Measurements from ENCODE around the gene FAM135A. TPM values are rescaled to one million over a fixed set of nuclear protein-coding genes. Genes with fewer than 3 reads are reported as not detected.

The FAM135A gene
- total RNA-seq, 3 donors from 2014 or later (not counting 1 experiment from before 2014, with no cell fraction given) = 4.8 to 9.3 (median 5.0) TPM

- no peaks in the 10 kb centered on the region for H3K4me1 ChIP-seq (ENCODE audit: control insufficient read depth, insufficient read depth, low read length)
- no peaks in the 10 kb centered on the region for H3K36me3 ChIP-seq (ENCODE audit: control insufficient read depth, insufficient read depth, low read length)
- peaks cover 2% of the 10 kb centered on the region for H3K27me3 ChIP-seq (ENCODE audit: control insufficient read depth, insufficient read depth, low read length)
- H3K9me3 ChIP-seq (ENCODE audit: control insufficient read depth, insufficient read depth, low read length) = no peaks in the 10 kb centered on the region
- DNase-seq = no peak
- H3K9me3 Mint-ChIP-seq = no peaks in the 10 kb centered on the region
- no peak overlapping the region for H3K27ac Mint-ChIP-seq
- ATAC-seq = no peak
- H3K27ac ChIP-seq (ENCODE audit: low read length) = no peak overlapping the region
- H3K4me1 Mint-ChIP-seq = no peaks in the 10 kb centered on the region
- H3K27me3 Mint-ChIP-seq (ENCODE audit: low read depth in 2 of 2) = peaks cover 17 to 18% of the 10 kb centered on the region in 2 donors
- no peak overlapping the region for H3K4me3 ChIP-seq (ENCODE audit: low read length)
- no peak overlapping the region for H3K4me3 Mint-ChIP-seq
- H3K36me3 Mint-ChIP-seq = no peaks in the 10 kb centered on the region
- no peak for TF ChIP-seq CTCF (IDR thresholded peaks at IDR 0.05)
- intact Hi-C loops (cut with micrococcal nuclease) = no loop called here
Observed at GRCh38 chr6:70389261-70389660, 24.0 kb upstream of the FAM135A start.

GRCh38 chr6:70390067-70390466, 23.2 kb upstream of the FAM135A start:
- WGBS (ENCODE audit: insufficient coverage) = 50% methylated on average over 1 of the region's 1 CpG
- peaks cover 2% of the 10 kb centered on the region for H3K27me3 ChIP-seq (ENCODE audit: control insufficient read depth, insufficient read depth, low read length)
- no peak for DNase-seq
- no peak for ATAC-seq
- H3K27ac ChIP-seq (ENCODE audit: low read length) = no peak overlapping the region
- Mint-ChIP-seq H3K27me3 (ENCODE audit: low read depth in 2 of 2) (peaks cover 14 to 20% of the 10 kb centered on the region in 2 donors), H3K4me1 (no peaks in the 10 kb centered on the region), H3K9me3 (no peaks in the 10 kb centered on the region), H3K27ac (no peak overlapping the region), H3K4me3 (no peak overlapping the region), H3K36me3 (no peaks in the 10 kb centered on the region)
- intact Hi-C loops (cut with micrococcal nuclease) = no loop called here
- H3K4me1 ChIP-seq (ENCODE audit: control insufficient read depth, insufficient read depth, low read length) = no peaks in the 10 kb centered on the region
- H3K9me3 ChIP-seq (ENCODE audit: control insufficient read depth, insufficient read depth, low read length) = no peaks in the 10 kb centered on the region
- H3K4me3 ChIP-seq (ENCODE audit: low read length) = no peak overlapping the region
- no peak for TF ChIP-seq CTCF (IDR thresholded peaks at IDR 0.05)
- no peaks in the 10 kb centered on the region for H3K36me3 ChIP-seq (ENCODE audit: control insufficient read depth, insufficient read depth, low read length)

GRCh38 chr6:70391492-70391891, 21.8 kb upstream of the FAM135A start:
- Histone ChIP-seq H3K4me3 (ENCODE audit: low read length) (no peak overlapping the region), H3K9me3 (ENCODE audit: control insufficient read depth, insufficient read depth, low read length) (no peaks in the 10 kb centered on the region), H3K4me1 (ENCODE audit: control insufficient read depth, insufficient read depth, low read length) (no peaks in the 10 kb centered on the region), H3K27me3 (ENCODE audit: control insufficient read depth, insufficient read depth, low read length) (no peaks in the 10 kb centered on the region), H3K36me3 (ENCODE audit: control insufficient read depth, insufficient read depth, low read length) (no peaks in the 10 kb centered on the region), H3K27ac (ENCODE audit: low read length) (no peak overlapping the region)
- ATAC-seq = no peak
- intact Hi-C loops (cut with micrococcal nuclease) = no loop called here
- Mint-ChIP-seq H3K4me3 (no peak overlapping the region), H3K9me3 (no peaks in the 10 kb centered on the region), H3K4me1 (no peaks in the 10 kb centered on the region), H3K36me3 (no peaks in the 10 kb centered on the region), H3K27ac (no peak overlapping the region), H3K27me3 (ENCODE audit: low read depth in 2 of 2) (peaks cover 14 to 20% of the 10 kb centered on the region in 2 donors)
- DNase-seq = no peak
- 97% methylated on average over 3 of the region's 3 CpGs for WGBS (ENCODE audit: insufficient coverage)
- no peak for TF ChIP-seq CTCF (IDR thresholded peaks at IDR 0.05)

- DNase-seq = no peak
- intact Hi-C loops (cut with micrococcal nuclease) = no loop called here
- no peaks in the 10 kb centered on the region for H3K4me1 ChIP-seq (ENCODE audit: control insufficient read depth, insufficient read depth, low read length)
- Mint-ChIP-seq H3K27ac (no peak overlapping the region), H3K27me3 (ENCODE audit: low read depth in 2 of 2) (peaks cover 21 to 29% of the 10 kb centered on the region in 2 donors), H3K36me3 (no peaks in the 10 kb centered on the region), H3K4me3 (no peak overlapping the region), H3K4me1 (no peaks in the 10 kb centered on the region), H3K9me3 (no peaks in the 10 kb centered on the region)
- H3K36me3 ChIP-seq (ENCODE audit: control insufficient read depth, insufficient read depth, low read length) = no peaks in the 10 kb centered on the region
- no peak overlapping the region for H3K27ac ChIP-seq (ENCODE audit: low read length)
- no peaks in the 10 kb centered on the region for H3K9me3 ChIP-seq (ENCODE audit: control insufficient read depth, insufficient read depth, low read length)
- no peak overlapping the region for H3K4me3 ChIP-seq (ENCODE audit: low read length)
- ATAC-seq = no peak
- peaks cover 4% of the 10 kb centered on the region for H3K27me3 ChIP-seq (ENCODE audit: control insufficient read depth, insufficient read depth, low read length)
- no peak for TF ChIP-seq CTCF (IDR thresholded peaks at IDR 0.05)
- 88% methylated on average over 20 of the region's 20 CpGs for WGBS (ENCODE audit: insufficient coverage)
Observed at GRCh38 chr6:70394518-70395300, 18.6 kb upstream of the FAM135A start.
